Lung (tissue), 12 donors: ENCODE data around the gene ZMIZ2. TPM values are rescaled to one million over a fixed set of nuclear protein-coding genes. Genes with fewer than 3 reads are reported as not detected.

Source experiments
- ATAC-seq: fragments of 200-7000 bp; cut with Tn5 transposase; one replicate; pipeline ENCODE4 v1.9.1; 2020; ENCODE audit warnings: moderate number of reproducible peaks; ENCODE audit not compliant: insufficient read depth, low FRiP score
- DNase-seq, 3 donors: peaks; one replicate each; pipeline ENCODE4 v3.0.0-alpha.2; 2013 to 2017
- H3K27ac ChIP-seq, 2 donors: one replicate each; pipeline ENCODE4 v1.5.1; 2013; ENCODE audit warnings: mild to moderate bottlenecking in 2 of 2, moderate library complexity in 2 of 2, control low read depth in 1 of 2, inconsistent platforms in 1 of 2, low read depth in 1 of 2, low read length in 1 of 2
- H3K27me3 ChIP-seq, 3 donors: one replicate each; pipeline ENCODE4 v1.5.1; 2013; ENCODE audit warnings: low read length in 2 of 3; ENCODE audit not compliant: control insufficient read depth in 3 of 3, insufficient read depth in 3 of 3
- H3K36me3 ChIP-seq, 4 donors: one replicate each; pipeline ENCODE4 v1.5.1; 2013; ENCODE audit warnings: low read length in 4 of 4, mild to moderate bottlenecking in 1 of 4, moderate library complexity in 1 of 4; ENCODE audit not compliant: control insufficient read depth in 4 of 4, insufficient read depth in 4 of 4
- H3K4me1 ChIP-seq, 5 donors: one replicate each; pipeline ENCODE4 v1.5.1; 2013; ENCODE audit warnings: low read length in 5 of 5, mild to moderate bottlenecking in 2 of 5, moderate library complexity in 1 of 5; ENCODE audit not compliant: control insufficient read depth in 5 of 5, insufficient read depth in 5 of 5
- H3K4me3 ChIP-seq: one replicate; pipeline ENCODE4 v1.5.1; 2013; ENCODE audit warnings: mild to moderate bottlenecking, control low read depth, moderate library complexity
- H3K9ac ChIP-seq, 2 donors: one replicate each; pipeline ENCODE4 v1.5.1; 2013; ENCODE audit warnings: low read length in 2 of 2, control low read depth in 1 of 2; ENCODE audit not compliant: insufficient read depth in 1 of 2
- H3K9me3 ChIP-seq, 4 donors: one replicate each; pipeline ENCODE4 v1.5.1; 2013; ENCODE audit warnings: low read length in 3 of 4, mild to moderate bottlenecking in 1 of 4, moderate library complexity in 1 of 4; ENCODE audit not compliant: control insufficient read depth in 4 of 4, insufficient read depth in 3 of 4
- CTCF ChIP-seq: IDR thresholded peaks from 2 replicates; pipeline ENCODE4 v1.5.1; 2012; ENCODE audit warnings: mild to moderate bottlenecking; ENCODE audit errors: control extremely low read depth, extremely low read depth
- WGBS, 2 donors: extraction: QIAGEN DNeasy Blood & Tissue Kit; methylation state at CpG; one replicate each; pipeline ENCODE4 v1.1.7; 2013; 5-methylcytosine and 5-hydroxymethylcytosine counted together
- polyA plus RNA-seq, 2 donors: library from polyadenylated mRNA; stranded (reverse); fragments of 200-250 nt; gene quantifications; one replicate each; pipeline ENCODE4 v1.2.1, GENCODE V29; 2013
- total RNA-seq, 2 donors: library from RNA; depleted of rRNA in 1 of 2; stranded (reverse); fragments of >200 nt in 1 of 2; gene quantifications; one replicate each; pipeline ENCODE4 v1.2.1, GENCODE V29; 2014 to 2021
- donor health status: control.
- donor health status: control.
- donor health status: Bipolar disorder and iron deficiency.
- donor health status: healthy.
- donor health status: DM: yes; HTN: yes; CAD: no.

ZMIZ2 gene
- total and polyA plus RNA-seq, 4 donors: 26.2 to 103 (median 53.7) TPM

- ATAC-seq (no peak), DNase-seq (no peak)
- Histone ChIP-seq H3K36me3 (no peaks in the 10 kb centered on the region), H3K9ac (no peak overlapping the region), H3K9me3 (no peaks in the 10 kb centered on the region), H3K27ac (no peak overlapping the region), H3K4me3 (no peak overlapping the region), H3K4me1 (peaks cover 0 to 1% (median 0%) of the 10 kb centered on the region in 5 donors), H3K27me3 (no peaks in the 10 kb centered on the region)
- 92 to 94% methylated on average over 2 of the region's 2 CpGs for WGBS, 2 donors
- TF ChIP-seq CTCF: no peak
Observed at GRCh38 chr7:44740055-44740454, 8.6 kb upstream of the ZMIZ2 start.

GRCh38 chr7:44743750-44744149 is 4.9 kb upstream of the ZMIZ2 start:
- no peak overlapping the region for H3K27ac ChIP-seq
- no peaks in the 10 kb centered on the region for H3K27me3 ChIP-seq
- TF ChIP-seq CTCF: no peak
- H3K4me1 ChIP-seq: peaks cover 0 to 5% (median 0%) of the 10 kb centered on the region in 5 donors
- no peak for ATAC-seq
- 49 to 76% methylated on average over 1 of the region's 1 CpG for WGBS, 2 donors
- no peak overlapping the region for H3K9ac ChIP-seq
- H3K36me3 ChIP-seq: no peaks in the 10 kb centered on the region
- DNase-seq: no peak
- no peaks in the 10 kb centered on the region for H3K9me3 ChIP-seq
- H3K4me3 ChIP-seq: no peak overlapping the region

DNA sequence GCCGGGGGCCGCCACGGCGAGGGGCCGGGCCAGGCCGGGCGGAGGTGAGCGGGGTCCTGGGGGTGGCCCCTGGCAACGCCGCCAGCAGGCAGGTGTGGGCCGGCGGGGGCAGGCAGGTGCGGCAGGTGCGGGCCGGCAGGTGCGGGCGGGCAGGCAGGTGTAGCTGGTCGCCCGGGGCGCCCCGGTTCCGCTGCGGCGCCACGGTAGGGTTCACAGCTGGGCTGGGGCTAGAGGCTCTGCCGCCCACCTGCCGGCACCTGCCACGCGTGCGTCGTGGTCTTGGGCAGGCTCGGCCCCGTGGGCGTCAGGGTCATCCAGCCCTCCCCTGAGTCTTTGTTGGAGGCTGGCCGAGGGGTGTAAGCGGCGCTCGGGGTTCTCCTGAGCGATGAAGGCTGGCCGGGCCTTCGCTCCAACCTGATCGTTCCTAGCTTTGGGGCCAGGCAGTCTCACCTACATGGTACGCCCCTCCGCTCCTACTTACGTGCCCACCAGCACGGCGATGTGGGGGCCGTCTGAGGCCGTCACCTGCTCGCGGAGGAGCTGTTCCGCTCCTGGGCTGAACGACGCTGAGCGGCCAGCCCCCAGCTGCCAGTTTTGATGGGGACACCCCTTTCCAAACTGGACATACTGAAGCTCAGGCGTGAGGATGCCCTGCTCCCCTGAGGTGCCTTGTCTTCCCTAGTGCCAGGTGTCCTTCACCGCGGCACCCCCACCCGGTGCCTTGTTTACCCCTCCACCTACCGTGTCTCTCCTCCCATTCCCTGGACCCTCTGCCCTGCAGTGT is 493 bp downstream of the ZMIZ2 start:
- H3K4me3 ChIP-seq: peak overlapping the region; percentile 97
- peaks cover 0 to 7% (median 1%) of the 10 kb centered on the region in 4 donors for H3K36me3 ChIP-seq
- ATAC-seq: no peak
- H3K9ac ChIP-seq: peak overlapping the region in 1 of 2 donors; percentile 85
- no peaks in the 10 kb centered on the region for H3K27me3 ChIP-seq
- H3K4me1 ChIP-seq: peaks cover 6 to 22% (median 12%) of the 10 kb centered on the region in 5 donors
- no peaks in the 10 kb centered on the region for H3K9me3 ChIP-seq
- 1 to 3% methylated on average over 37 to 60 of the region's 60 CpGs for WGBS, 2 donors
- no peak for TF ChIP-seq CTCF
- peak in 1 of 3 donors; percentile 23 for DNase-seq
- H3K27ac ChIP-seq: peak overlapping the region; percentile 86 to 99
